Urinary bladder (tissue), 4 donors: ENCODE data around the gene LPP. TPM values are rescaled to one million over a fixed set of nuclear protein-coding genes. Genes with fewer than 3 reads are reported as not detected.
"Not testable (repeated sequence)": the region's sequence is repeated elsewhere in the genome, so short reads cannot be mapped to it uniquely, and the experiment has no call there.

Experiments used
- DNase-seq: peaks from one replicate; pipeline ENCODE4 v3.0.0-alpha.2; 2015; ENCODE audit errors: extremely low spot score
- H3K27ac ChIP-seq: one replicate; pipeline ENCODE4 v1.5.1; 2013; ENCODE audit warnings: low read depth, mild to moderate bottlenecking, moderate library complexity
- H3K36me3 ChIP-seq: one replicate; pipeline ENCODE4 v1.6.1; 2013; ENCODE audit warnings: mild to moderate bottlenecking, moderate library complexity; ENCODE audit not compliant: insufficient read depth
- H3K4me1 ChIP-seq: one replicate; pipeline ENCODE4 v1.6.1; 2013; ENCODE audit warnings: mild to moderate bottlenecking, moderate library complexity; ENCODE audit not compliant: insufficient read depth
- H3K4me3 ChIP-seq: one replicate; pipeline ENCODE4 v1.5.1; 2013; ENCODE audit warnings: low read depth, low read length
- WGBS: extraction: QIAGEN DNeasy Blood & Tissue Kit; methylation state at CpG from one replicate; pipeline ENCODE4 v1.1.7; 2013; 5-methylcytosine and 5-hydroxymethylcytosine counted together
- polyA plus RNA-seq: library from polyadenylated mRNA; stranded (reverse); fragments of 200-250 nt; gene quantifications from one replicate; pipeline ENCODE4 v1.2.3, GENCODE V29; 2013
- total RNA-seq: library from RNA; depleted of rRNA; stranded (reverse); fragments of >200 nt; gene quantifications from one replicate; pipeline ENCODE4 v1.2.3, GENCODE V29; 2014
- donor health status: healthy with polysubstance abuse.
- donor health status: healthy.

Gene LPP
- total and polyA plus RNA-seq, 2 donors: 133 to 705 TPM

DNA sequence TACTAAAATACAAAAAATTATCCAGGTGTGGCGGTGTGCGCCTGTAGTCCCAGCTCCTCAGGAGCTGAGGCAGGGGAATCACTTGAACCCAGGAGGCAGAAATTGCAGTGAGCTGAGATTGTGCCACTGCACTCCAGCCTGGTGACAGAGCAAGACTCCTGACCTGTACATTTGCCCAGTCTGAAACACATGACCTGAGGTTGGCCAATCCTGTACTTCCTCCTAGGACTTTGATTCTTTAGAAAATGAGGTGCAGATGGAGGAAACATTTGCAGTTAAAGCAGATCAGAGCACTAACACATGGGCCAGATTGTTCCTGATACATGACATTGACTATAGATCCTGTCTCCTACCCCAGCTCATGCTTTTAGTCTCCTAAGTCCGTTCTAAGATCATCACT lies 28.9 kb upstream of the LPP start:
- no peaks in the 10 kb centered on the region for H3K36me3 ChIP-seq
- DNase-seq: no peak
- WGBS: 95% methylated on average over 3 of the region's 3 CpGs
- H3K4me1 ChIP-seq: no peaks in the 10 kb centered on the region
- no peak overlapping the region for H3K27ac ChIP-seq
- no peak overlapping the region for H3K4me3 ChIP-seq

DNA sequence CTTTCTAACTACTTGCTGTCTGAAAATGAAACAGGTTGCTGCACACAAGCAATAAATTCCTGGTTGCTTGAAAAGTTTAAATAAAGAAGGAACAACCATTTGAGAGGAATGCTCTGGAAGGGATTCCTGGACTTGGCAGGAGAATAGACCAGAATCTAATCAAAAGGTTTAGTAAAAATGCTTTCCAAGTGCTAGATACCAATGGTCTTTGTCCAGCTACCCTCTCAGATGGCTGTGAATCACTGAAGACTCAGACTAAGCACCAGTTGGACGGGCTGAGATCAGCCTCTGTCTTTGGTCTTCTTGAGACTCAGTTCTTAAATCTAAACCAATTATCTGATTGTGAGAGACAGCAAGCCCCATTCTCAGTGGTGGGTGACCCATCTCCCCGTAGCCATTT lies 27.7 kb upstream of the LPP start:
- H3K4me1 ChIP-seq: no peaks in the 10 kb centered on the region
- no peak overlapping the region for H3K27ac ChIP-seq
- H3K36me3 ChIP-seq: no peaks in the 10 kb centered on the region
- no peak overlapping the region for H3K4me3 ChIP-seq
- WGBS: 53% methylated on average over 2 of the region's 2 CpGs
- DNase-seq: no peak

DNA sequence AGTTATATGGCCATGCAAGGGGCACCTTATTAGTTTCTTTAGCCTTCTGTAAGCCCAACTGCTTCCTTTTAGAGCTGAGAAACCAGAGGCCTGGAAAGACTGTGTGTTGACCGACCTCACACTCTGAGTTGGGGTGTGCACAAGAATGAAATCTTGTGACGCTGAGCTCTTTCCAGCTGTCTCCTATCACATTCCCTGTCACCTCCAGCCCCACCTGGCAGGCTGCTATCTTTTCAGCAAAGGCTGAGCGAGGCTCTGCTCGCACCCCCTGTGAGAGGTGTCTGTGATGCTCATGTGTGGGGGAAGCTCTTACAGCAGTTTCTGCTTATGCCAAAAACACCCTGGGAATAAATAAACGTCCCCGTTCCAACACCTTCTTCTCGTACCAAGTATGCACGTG lies 27.0 kb upstream of the LPP start:
- H3K36me3 ChIP-seq: no peaks in the 10 kb centered on the region
- H3K4me1 ChIP-seq: no peaks in the 10 kb centered on the region
- 49% methylated on average over 8 of the region's 8 CpGs for WGBS
- DNase-seq: no peak
- no peak overlapping the region for H3K4me3 ChIP-seq
- H3K27ac ChIP-seq: no peak overlapping the region

DNA sequence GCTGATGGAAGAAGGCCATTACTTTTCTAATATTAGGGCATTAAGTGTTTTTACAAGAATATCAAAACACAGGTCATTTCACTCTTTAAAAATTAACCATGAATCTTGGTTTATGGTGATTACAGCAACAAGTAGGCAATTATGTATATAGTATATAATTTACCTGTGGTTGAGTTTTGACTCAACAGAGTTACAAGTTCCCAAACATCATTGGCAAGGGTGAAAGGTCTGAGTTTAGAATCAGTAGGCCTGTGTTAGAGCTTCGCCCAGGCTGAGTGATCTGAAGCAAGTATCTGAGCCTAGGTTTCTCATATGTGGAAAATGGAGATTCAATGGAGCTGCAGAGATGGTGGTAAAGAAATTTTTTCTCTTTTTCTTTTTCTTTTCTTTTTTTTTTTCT lies 25.1 kb upstream of the LPP start:
- Histone ChIP-seq H3K4me3 (no peak overlapping the region), H3K27ac (no peak overlapping the region), H3K36me3 (no peaks in the 10 kb centered on the region), H3K4me1 (no peaks in the 10 kb centered on the region)
- no peak for DNase-seq
- 99% methylated on average over 1 of the region's 1 CpG for WGBS

DNA sequence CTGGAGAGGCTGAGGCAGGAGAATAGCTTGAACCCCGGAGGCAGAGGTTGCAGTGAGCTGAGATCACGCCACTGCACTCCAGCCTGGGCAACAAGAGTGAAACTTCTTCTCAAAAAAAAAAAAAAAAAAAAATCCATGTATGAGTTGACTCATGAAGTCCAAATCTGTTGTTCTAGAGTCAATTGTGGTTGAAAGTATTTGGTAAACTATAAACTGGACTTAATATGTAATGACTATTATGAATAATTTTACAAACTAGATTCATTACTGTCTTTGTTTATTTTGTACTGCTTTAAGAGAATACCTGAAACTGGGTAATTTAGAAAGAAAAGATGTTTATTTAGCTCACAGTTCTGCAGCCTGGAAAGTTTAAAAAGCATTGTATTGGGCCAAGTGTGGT lies 22.9 kb upstream of the LPP start:
- H3K4me3 ChIP-seq, H3K27ac ChIP-seq, DNase-seq, H3K4me1 ChIP-seq, H3K36me3 ChIP-seq: not testable (repeated sequence)
- 97% methylated on average over 2 of the region's 2 CpGs for WGBS

DNA sequence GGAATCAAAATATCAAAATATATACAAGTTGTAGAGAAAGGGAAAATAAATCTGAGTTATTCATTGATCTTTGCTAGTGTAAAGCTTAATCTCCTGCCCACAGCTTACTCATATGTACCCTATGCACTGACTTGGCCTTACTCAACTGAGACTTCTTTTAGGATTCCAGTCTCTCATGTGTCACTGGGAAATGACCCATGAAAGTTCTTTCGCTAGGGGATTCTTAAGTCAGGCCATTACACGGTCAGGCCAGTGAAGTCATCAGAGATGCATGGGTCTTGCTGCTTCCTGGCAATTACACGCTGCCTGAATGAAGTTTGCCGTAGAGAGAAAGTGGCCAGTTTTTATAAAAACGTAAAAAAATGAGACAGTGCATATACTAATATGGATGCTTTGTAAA lies 20.7 kb upstream of the LPP start:
- H3K4me1 ChIP-seq: no peaks in the 10 kb centered on the region
- no peak for DNase-seq
- H3K27ac ChIP-seq: no peak overlapping the region
- no peaks in the 10 kb centered on the region for H3K36me3 ChIP-seq
- H3K4me3 ChIP-seq: no peak overlapping the region
- WGBS: 96% methylated on average over 5 of the region's 5 CpGs

DNA sequence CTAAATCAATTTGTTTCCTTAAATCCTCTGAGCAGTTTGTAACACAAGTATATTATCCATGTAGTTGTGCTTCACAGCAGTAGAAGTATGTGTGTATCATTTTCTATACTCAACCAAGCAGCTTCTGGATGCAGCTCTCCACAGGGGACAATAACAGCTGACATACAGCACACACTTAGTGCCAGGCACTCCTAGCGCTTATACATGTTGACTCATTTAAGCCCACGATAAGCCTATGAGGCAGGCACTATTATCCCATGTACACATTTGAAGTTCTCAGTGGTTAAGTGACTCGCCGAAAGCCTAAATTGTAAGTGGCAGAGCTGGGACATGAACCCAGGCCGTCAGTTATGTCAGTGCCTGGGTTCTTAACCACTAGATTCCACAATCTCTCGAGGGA lies 20.3 kb upstream of the LPP start:
- DNase-seq: no peak

DNA sequence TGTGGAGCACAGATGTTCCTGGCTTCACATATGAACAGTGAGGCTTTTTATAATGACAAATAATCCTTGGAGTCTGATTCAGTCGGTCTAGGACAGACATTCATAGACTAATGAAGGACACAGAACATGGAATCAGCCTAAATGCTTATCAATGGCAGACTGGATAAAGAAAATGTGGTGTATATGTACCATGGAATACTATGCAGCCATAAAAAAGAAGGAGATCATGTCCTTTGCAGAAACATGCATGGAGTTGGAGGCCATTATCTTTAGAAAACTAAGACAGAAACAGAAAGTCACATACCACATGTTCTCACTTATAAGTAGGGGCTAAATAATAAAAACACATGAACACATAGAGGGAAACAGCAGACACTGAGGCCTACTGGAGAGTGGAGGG lies 19.9 kb upstream of the LPP start:
- no peak overlapping the region for H3K4me3 ChIP-seq
- no peaks in the 10 kb centered on the region for H3K36me3 ChIP-seq
- H3K4me1 ChIP-seq: no peaks in the 10 kb centered on the region
- WGBS: 92% methylated on average over 1 of the region's 1 CpG
- no peak overlapping the region for H3K27ac ChIP-seq
- no peak for DNase-seq

More for the DNA sequence above, 20.3 kb upstream of the LPP start:
- Histone ChIP-seq H3K4me3 (no peak overlapping the region), H3K4me1 (no peaks in the 10 kb centered on the region), H3K27ac (no peak overlapping the region), H3K36me3 (no peaks in the 10 kb centered on the region)
- WGBS: 97% methylated on average over 6 of the region's 6 CpGs

DNA sequence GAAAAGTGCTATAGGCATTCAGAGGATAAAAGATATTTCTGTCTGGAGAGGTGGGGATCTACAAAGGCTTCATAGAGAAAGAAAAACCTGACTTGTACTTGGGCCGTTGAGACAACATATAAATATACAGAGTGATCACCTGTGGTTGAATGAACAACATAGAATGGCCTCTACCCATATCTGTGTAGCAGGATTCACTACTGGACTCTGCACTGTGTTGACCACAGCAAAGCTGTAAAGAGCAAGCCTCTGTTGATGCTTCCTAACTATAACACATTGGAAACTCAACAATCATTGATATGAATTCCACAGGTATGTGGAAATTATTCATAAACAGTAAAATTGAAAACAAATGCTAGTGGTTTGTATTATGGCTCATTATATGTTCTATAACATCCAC lies 19.1 kb upstream of the LPP start:
- Histone ChIP-seq H3K4me3 (no peak overlapping the region), H3K4me1 (no peaks in the 10 kb centered on the region), H3K36me3 (no peaks in the 10 kb centered on the region), H3K27ac (no peak overlapping the region)
- no peak for DNase-seq
- WGBS: 92% methylated on average over 1 of the region's 1 CpG

DNA sequence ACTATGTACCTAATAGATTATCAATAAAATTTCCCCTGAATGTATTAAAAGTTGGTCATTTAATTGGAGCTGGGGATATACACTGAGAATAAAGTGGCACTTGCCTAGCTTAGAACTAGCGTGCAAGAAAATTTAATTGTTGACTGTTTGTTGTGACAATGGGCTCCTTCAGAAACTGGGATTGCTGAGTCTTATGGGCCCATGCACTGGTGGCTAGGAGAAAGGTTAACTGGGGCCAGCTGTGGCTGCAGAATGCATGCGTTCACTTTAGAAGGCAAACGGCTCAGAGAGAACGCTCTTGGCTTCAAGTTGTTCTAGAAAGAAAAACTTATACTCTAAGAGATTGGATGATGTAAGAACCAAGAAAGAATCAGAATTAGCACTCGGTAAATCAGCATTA lies 18.7 kb upstream of the LPP start:
- Histone ChIP-seq H3K4me3 (no peak overlapping the region), H3K36me3 (no peaks in the 10 kb centered on the region), H3K27ac (no peak overlapping the region), H3K4me1 (no peaks in the 10 kb centered on the region)
- DNase-seq: no peak
- WGBS: 41% methylated on average over 5 of the region's 5 CpGs

DNA sequence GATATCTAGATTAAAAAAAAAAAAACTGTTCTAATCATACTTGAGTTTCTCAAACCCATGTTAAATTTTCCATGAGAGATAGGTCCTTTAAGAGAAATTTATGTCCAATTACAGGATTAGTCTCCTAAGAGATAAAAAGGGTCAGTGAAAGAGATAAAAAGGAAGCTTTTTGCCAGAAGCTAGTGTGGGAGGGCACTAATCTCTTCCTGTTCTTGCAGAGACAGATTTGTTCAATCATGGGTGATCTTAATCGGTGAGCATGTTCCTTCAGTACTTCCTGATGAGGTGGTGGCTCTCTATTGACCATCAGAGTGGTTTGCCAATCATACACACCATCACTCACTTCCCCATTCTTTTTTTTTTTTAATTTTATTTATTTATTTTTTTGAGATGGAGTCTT lies 16.9 kb upstream of the LPP start:
- DNase-seq: no peak
- no peaks in the 10 kb centered on the region for H3K36me3 ChIP-seq
- H3K27ac ChIP-seq: no peak overlapping the region
- WGBS: 16% methylated on average over 1 of the region's 1 CpG
- H3K4me1 ChIP-seq: no peaks in the 10 kb centered on the region
- H3K4me3 ChIP-seq: no peak overlapping the region

DNA sequence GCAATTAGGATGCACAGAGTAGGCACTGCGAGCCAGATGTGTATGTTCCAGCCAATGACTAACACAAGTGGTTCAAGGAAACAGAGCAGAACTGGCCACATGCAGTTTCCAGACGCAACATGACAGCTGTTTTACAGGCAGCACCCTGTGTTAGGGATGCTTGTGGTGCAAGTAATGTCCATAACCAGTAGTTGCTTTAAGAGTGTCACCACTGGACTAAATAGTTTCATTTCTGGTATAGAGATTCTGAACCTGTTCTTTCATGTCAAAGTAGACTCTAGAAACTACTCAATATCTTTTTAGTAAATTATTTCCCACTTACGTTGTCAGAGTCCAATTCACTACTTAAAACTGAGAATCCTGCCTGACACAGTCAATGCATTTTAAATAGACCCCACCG lies 14.5 kb upstream of the LPP start:
- WGBS: 96% methylated on average over 4 of the region's 4 CpGs
- Histone ChIP-seq H3K27ac (no peak overlapping the region), H3K4me1 (no peaks in the 10 kb centered on the region), H3K36me3 (no peaks in the 10 kb centered on the region), H3K4me3 (no peak overlapping the region)
- DNase-seq: no peak

DNA sequence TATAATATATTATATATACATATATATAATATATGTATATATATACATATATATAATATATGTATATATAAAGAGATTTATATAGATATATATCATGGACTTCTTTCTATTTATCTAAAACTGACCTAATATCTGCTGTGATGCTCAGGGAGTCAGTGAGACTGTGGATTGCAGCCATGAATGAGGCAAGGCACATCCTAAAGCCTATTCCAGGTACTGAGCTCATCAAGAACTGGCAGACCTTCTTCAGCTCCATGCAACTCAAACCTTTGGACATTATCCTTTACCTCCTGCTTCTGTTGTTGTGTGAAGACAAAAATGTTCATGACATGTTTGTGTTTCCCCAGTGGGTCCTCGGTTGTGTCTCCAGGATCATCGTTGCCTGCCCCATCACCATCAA lies 7.7 kb upstream of the LPP start:
- no peaks in the 10 kb centered on the region for H3K4me1 ChIP-seq
- WGBS: 94% methylated on average over 2 of the region's 2 CpGs
- no peak overlapping the region for H3K27ac ChIP-seq
- no peak for DNase-seq
- H3K4me3 ChIP-seq: no peak overlapping the region
- H3K36me3 ChIP-seq: no peaks in the 10 kb centered on the region

DNA sequence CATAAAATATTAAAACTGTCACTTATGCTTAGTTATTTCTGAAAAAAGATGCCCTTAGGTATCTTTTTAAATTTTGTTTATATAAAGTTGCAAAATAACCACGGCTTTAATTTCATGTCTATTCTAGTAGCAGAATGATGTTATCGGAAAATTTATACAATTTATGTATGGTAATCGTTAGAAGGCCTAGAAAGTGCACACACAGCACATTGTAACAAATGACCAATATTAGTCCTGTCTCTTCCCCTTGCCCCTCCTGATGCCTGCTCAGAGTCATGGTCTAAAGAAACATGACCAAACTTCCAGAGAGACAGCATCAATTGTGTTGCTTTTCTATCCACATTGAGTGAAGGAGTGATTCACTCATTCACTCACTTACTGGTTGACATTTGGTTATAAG lies 6.2 kb upstream of the LPP start:
- 82% methylated on average over 3 of the region's 3 CpGs for WGBS
- Histone ChIP-seq H3K36me3 (no peaks in the 10 kb centered on the region), H3K27ac (no peak overlapping the region), H3K4me3 (no peak overlapping the region), H3K4me1 (peaks cover 2% of the 10 kb centered on the region)
- DNase-seq: no peak

DNA sequence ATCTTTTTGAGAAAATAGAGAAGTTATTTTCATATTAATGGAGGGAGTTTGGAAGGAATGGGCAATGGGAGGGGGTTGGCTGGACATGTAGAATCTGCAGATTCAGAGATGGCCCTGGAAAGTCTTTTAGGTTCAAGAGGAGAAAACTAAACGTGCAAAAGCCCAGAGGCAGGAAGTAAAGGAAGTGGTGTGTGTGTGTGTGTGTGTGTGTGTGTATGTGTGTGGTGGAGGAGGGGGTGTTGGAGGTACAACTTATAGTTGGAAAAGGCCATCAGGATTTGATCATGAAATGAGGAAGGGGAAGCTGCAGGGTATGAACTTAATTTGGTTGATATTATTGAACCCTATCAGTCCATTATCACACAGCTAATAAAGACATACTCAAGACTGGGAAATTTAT lies 5.6 kb upstream of the LPP start:
- no peak for DNase-seq
- 48% methylated on average over 1 of the region's 1 CpG for WGBS
- Histone ChIP-seq H3K36me3 (no peaks in the 10 kb centered on the region), H3K27ac (no peak overlapping the region), H3K4me1 (peaks cover 2% of the 10 kb centered on the region), H3K4me3 (no peak overlapping the region)
